ENCODE results near the gene TMEM39B.

GRCh38 chr1:32115496-32115895, 42.8 kb downstream of the TMEM39B start:
- TF ChIP-seq, protein P1, sequence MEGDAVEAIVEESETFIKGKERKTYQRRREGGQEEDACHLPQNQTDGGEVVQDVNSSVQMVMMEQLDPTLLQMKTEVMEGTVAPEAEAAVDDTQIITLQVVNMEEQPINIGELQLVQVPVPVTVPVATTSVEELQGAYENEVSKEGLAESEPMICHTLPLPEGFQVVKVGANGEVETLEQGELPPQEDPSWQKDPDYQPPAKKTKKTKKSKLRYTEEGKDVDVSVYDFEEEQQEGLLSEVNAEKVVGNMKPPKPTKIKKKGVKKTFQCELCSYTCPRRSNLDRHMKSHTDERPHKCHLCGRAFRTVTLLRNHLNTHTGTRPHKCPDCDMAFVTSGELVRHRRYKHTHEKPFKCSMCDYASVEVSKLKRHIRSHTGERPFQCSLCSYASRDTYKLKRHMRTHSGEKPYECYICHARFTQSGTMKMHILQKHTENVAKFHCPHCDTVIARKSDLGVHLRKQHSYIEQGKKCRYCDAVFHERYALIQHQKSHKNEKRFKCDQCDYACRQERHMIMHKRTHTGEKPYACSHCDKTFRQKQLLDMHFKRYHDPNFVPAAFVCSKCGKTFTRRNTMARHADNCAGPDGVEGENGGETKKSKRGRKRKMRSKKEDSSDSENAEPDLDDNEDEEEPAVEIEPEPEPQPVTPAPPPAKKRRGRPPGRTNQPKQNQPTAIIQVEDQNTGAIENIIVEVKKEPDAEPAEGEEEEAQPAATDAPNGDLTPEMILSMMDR (IDR thresholded peaks at IDR 0.05; ENCODE audit: insufficient read depth, low read depth, low read length) = no peak
- no peak for TF ChIP-seq EZH2 (IDR thresholded peaks at IDR 0.05; ENCODE audit: insufficient read depth, low read length)
